Measurements from ENCODE around the gene ST7. TPM values are rescaled to one million over a fixed set of nuclear protein-coding genes. Genes with fewer than 3 reads are reported as not detected.

Gene ST7
- total RNA-seq, 1 experiment from 2014 or later, result 97.3 TPM

DNA sequence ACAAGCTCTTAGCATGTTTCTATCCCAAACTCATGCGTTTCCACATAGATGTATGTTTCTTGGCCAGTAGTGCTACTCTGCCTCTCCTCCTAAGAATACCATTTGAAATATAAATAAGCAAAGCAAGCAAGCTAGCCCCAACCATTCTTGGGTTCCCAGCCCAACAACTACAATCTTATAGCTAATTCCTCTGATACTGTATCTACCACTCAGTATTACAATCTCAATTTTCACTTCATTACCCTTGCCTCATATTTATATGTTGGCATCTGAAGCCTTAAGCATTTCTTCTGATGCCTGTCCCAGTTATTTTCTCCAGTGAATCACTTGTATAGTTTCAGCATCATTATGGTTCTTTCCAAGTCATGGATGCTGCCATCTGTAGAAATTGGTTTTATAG lies 181.1 kb downstream of the ST7 start:
- in situ Hi-C loops (cut with HindIII; ENCODE audit: low pct_unique_long_range_greater_than_20kb, low sequenced_read_pairs), result no loop called here
- DNase-seq (ENCODE audit: low read depth, low spot score), result no peak

GRCh38 chr7:117134889-117135552 lies 181.7 kb downstream of the ST7 start:
- in situ Hi-C loops (cut with HindIII; ENCODE audit: low pct_unique_long_range_greater_than_20kb, low sequenced_read_pairs), result no loop called here
- DNase-seq (ENCODE audit: low read depth, low spot score), result no peak

GRCh38 chr7:117135553-117135891 lies 182.2 kb downstream of the ST7 start:
- DNase-seq (ENCODE audit: low read depth, low spot score), result no peak
- in situ Hi-C loops (cut with HindIII; ENCODE audit: low pct_unique_long_range_greater_than_20kb, low sequenced_read_pairs), result no loop called here

GRCh38 chr7:117137868-117138267 lies 184.6 kb downstream of the ST7 start:
- DNase-seq (ENCODE audit: low read depth, low spot score), result no peak
- in situ Hi-C loops (cut with HindIII; ENCODE audit: low pct_unique_long_range_greater_than_20kb, low sequenced_read_pairs), result no loop called here

DNA sequence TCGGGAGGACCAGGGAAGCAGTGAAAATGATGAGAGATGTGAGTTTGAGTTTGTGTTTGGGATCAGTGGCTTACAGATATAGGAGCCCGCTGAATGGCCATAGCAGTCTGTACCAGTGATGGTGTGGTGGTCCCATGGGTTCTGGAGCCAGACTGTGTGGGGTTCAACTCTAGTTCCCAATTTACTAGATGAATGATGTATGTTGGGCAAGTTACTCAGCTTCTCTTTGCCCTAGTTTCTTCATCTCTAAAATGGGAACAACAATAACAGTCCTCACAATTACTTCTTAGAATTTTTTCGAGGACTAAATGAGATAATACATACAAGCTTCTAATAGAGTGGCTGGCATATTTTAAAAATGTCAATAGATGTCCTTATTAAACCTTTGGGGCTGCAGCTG lies 185.2 kb downstream of the ST7 start:
- in situ Hi-C loops (cut with HindIII; ENCODE audit: low pct_unique_long_range_greater_than_20kb, low sequenced_read_pairs), result no loop called here
- DNase-seq (ENCODE audit: low read depth, low spot score), result no peak

- no peak for DNase-seq (ENCODE audit: low read depth, low spot score)
- in situ Hi-C loops (cut with HindIII; ENCODE audit: low pct_unique_long_range_greater_than_20kb, low sequenced_read_pairs), result no loop called here
Observed at GRCh38 chr7:117138981-117139380, 185.7 kb downstream of the ST7 start.

GRCh38 chr7:117139397-117139984 lies 186.2 kb downstream of the ST7 start:
- no peak for DNase-seq (ENCODE audit: low read depth, low spot score)
- in situ Hi-C loops (cut with HindIII; ENCODE audit: low pct_unique_long_range_greater_than_20kb, low sequenced_read_pairs), result no loop called here

DNA sequence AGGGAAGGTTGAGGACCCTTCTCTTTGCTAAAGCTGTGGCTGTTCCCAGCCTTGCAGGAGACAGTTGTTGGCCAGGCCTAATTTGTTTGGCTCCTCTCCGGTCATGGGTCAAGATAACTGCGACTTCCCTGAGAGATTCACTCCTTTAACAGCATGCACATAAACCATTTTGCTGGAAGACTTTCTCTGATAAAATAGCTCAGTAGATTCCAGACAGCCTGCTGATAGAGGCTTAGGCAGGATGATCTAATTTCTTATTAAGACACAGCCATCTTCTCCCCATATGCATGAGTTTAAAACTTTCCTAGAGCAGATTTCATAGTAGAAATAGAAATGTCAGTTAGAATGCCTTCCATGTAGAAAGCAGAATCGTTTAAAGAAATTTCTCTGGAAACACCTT lies 187.6 kb downstream of the ST7 start:
- in situ Hi-C loops (cut with HindIII; ENCODE audit: low pct_unique_long_range_greater_than_20kb, low sequenced_read_pairs), result no loop called here
- no peak for DNase-seq (ENCODE audit: low read depth, low spot score)

DNA sequence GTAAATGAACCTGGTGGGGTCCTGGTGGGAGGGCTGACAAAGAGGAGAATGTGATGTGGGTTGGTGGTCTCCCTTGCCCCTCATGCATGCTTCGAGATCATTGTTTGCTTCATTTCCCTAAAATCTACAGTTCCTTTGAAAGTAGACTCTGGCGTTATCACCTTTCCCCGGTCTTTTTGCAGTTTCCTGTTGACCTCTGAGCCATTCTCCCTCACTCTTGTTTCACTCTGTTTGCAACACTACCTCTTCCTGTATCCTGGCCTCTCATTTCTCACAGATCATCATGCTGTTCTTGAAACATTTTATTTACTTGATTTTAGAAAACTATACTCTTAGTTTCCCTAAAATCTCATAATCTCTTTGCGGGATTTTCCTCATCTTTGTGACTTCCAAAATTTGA lies 189.8 kb downstream of the ST7 start:
- in situ Hi-C loops (cut with HindIII; ENCODE audit: low pct_unique_long_range_greater_than_20kb, low sequenced_read_pairs), result no loop called here
- no peak for DNase-seq (ENCODE audit: low read depth, low spot score)

DNA sequence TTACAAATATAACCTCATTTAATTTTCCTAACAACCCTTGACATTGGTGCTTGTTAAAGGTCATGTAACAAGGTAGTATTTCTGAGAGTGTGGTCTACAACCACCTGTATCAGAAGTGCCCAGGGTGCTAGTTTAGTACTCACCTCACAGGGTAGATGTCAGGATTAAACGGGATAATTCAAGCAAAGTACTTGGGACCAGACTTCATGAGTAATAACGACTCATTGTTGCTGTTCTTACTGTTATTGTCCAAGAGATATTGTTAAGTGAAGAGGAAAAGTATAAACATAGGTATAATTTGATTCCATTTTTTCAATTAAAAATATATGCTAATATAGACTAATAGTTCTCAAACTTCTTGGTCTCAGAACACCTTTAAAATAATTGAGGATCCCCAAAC lies 190.3 kb downstream of the ST7 start:
- DNase-seq (ENCODE audit: low read depth, low spot score), result no peak
- in situ Hi-C loops (cut with HindIII; ENCODE audit: low pct_unique_long_range_greater_than_20kb, low sequenced_read_pairs), result no loop called here

- in situ Hi-C loops (cut with HindIII; ENCODE audit: low pct_unique_long_range_greater_than_20kb, low sequenced_read_pairs), result no loop called here
- DNase-seq (ENCODE audit: low read depth, low spot score), result no peak
Observed at GRCh38 chr7:117145333-117145732, 192.0 kb downstream of the ST7 start.

DNA sequence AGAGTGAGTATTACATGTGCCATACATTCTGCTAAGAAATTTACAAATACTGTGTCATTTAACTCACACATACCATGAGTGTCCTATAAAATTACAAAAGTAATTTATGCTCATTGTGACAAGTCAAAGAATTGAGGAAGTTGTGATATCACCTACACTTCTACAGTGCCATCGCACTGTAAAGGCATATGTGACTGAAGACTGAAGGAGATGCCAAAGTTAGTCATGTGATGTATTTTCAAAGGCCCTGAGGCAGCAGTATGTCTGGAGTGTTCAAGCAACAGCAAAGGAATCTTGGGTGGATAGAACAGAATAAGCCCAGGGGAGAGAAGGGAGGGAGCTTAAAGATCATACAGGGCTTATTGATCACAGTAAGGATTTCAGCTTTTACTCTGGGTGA lies 192.8 kb downstream of the ST7 start:
- in situ Hi-C loops (cut with HindIII; ENCODE audit: low pct_unique_long_range_greater_than_20kb, low sequenced_read_pairs), result no loop called here
- peak; percentile 42 for DNase-seq (ENCODE audit: low read depth, low spot score)

GRCh38 chr7:117146511-117146910 lies 193.2 kb downstream of the ST7 start:
- in situ Hi-C loops (cut with HindIII; ENCODE audit: low pct_unique_long_range_greater_than_20kb, low sequenced_read_pairs), result no loop called here

GRCh38 chr7:117148971-117149370 lies 195.7 kb downstream of the ST7 start:
- in situ Hi-C loops (cut with HindIII; ENCODE audit: low pct_unique_long_range_greater_than_20kb, low sequenced_read_pairs), result no loop called here

More at GRCh38 chr7:117146511-117146910, 193.2 kb downstream of the ST7 start:
- no peak for DNase-seq (ENCODE audit: low read depth, low spot score)

DNA sequence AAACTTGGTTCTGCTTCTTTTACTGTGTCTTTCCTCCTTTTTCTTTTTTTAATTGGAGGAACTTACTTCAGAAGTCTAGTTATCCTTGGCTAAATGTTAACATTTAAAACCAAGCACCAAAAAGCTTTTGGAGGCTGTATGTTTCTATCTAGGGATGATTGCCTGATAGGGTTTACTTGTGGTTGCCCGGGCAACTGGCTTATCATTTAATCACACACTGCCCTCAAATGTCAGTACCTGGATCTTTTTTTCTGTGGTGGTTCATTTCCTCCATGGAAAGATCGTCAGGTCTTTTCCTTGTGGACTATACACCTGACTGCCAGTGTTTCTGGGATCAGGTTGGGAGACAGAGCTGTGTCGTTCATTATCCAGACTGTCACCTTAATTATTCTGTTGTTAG lies 196.4 kb downstream of the ST7 start:
- DNase-seq (ENCODE audit: low read depth, low spot score), result no peak
- in situ Hi-C loops (cut with HindIII; ENCODE audit: low pct_unique_long_range_greater_than_20kb, low sequenced_read_pairs), result no loop called here

More at GRCh38 chr7:117148971-117149370, 195.7 kb downstream of the ST7 start:
- DNase-seq (ENCODE audit: low read depth, low spot score), result no peak

GRCh38 chr7:117152213-117153007 lies 199.1 kb downstream of the ST7 start:
- in situ Hi-C loops (cut with HindIII; ENCODE audit: low pct_unique_long_range_greater_than_20kb, low sequenced_read_pairs), result no loop called here
- DNase-seq (ENCODE audit: low read depth, low spot score), result no peak

DNA sequence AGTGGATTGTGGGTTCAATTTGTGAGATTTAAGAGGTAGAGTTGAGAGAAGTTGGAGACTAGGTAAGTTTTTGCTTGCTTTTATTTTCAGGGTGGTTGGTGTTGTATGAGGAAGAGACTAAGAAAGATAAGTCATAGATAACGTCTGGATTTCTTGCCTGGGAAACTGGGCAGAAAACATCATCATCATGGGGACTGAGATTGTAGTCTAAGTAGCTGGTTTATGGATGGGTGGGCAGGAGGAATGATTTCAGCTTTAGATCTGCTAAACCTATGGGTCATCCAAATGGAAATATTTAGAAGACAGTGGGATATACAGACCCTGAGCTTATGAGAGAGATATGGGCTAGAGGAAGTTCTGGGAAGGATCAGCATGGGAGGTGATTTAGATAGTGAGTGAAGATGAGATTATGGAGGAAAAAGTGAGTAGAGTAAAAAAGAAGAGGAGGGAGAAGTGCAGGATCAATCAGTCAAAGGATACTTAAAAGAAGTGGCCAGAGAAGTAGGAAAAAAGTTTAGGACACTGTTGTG lies 199.8 kb downstream of the ST7 start:
- no peak for DNase-seq (ENCODE audit: low read depth, low spot score)
- in situ Hi-C loops (cut with HindIII; ENCODE audit: low pct_unique_long_range_greater_than_20kb, low sequenced_read_pairs), result no loop called here

GRCh38 chr7:117154721-117155120 lies 201.4 kb downstream of the ST7 start:
- in situ Hi-C loops (cut with HindIII; ENCODE audit: low pct_unique_long_range_greater_than_20kb, low sequenced_read_pairs), result no loop called here
- DNase-seq (ENCODE audit: low read depth, low spot score), result no peak

GRCh38 chr7:117155694-117156093 lies 202.4 kb downstream of the ST7 start:
- no peak for DNase-seq (ENCODE audit: low read depth, low spot score)
- in situ Hi-C loops (cut with HindIII; ENCODE audit: low pct_unique_long_range_greater_than_20kb, low sequenced_read_pairs), result no loop called here

Measured in SK-MEL-5 (cell line).